ENCODE results near the gene ARHGAP10.
"Not testable (repeated sequence)": the region's sequence is repeated elsewhere in the genome, so short reads cannot be mapped to it uniquely, and the experiment has no call there.

ARHGAP10 gene

DNA sequence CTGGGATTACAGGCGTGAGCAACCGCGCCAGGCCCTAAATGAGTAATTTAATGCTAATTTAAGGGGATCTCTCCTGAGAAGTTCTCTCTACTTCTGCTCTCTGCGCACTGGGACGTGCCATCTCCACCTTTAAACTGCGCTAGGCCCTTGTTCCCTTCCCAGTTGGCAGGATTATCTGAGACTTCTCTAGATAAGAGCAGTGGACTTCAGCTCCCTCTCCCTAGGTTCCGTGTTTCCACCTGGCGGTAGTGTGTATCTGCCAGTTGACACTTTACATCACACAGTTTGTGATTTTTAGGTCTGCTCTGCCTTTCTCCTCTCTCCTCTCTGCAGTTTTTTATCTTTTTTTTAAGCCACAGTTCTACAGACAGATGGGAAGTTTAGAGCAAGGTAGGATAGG lies 40.2 kb downstream of the ARHGAP10 start:
- DNase-seq: no peak

DNA sequence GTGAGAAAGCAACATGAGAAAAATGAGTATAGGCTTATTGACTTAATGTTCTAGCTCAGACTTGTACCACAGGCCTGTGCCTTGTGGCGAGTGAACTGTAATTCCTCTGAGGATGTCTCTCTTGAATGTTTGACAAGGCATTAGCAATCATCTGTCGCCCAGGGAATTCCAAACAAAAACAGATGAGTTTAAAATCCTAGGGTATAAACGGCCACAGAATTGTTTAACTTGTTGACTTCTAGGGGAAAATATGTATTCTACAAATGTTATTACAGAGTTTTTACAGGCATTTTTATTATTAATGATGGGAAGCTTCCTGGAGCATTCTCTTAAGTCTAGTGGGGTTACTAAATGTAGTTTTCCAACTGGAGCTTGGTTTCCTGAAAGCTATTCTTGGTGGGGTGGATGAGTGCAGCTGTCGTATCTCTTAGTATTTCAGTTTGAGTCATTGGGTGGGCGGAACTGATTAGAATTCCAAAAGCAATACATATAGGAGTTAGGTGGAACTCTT lies 40.6 kb downstream of the ARHGAP10 start:
- no peak for DNase-seq

DNA sequence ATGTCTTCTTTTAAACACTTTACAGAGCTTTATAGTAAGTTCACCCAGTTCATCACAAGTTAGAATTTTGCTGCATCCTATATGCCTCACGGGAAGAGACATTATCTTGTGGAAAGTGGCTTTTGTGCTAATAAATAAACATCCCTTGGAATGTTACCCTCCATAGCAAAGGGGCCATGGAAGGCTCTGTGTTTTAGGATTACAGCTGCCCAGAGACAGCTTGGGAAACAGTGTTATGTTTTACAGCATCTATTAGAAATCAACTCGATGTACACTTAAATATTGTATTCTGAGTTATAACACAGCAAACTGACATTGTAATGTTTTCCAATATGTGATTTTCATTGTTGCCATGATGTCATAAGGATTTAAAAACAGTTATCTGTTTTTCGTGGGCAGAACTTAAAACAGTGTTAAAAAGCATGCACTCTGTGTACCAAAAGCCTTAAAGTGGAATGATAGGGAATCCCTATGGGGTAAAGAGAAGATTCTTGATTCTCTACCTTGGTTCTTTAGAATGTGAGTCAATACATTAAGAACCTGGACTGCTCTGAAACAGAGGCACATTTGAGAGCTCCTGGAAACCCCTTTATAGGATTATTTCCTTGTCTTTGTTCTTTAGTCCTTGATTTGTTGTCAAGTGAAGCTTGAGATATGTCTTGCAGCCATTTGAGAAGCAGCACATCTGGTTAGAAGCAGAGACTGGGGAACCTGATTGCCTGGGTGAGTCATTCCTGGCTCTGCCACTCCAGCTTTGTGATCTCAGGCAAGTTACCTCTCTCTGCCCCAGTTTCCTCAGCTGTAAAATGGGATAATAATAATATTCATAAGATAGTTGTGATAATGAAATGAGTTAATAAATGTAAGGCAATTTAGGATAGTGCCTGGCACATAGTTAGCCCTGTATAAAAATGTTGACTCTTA lies 41.6 kb downstream of the ARHGAP10 start:
- DNase-seq: no peak

DNA sequence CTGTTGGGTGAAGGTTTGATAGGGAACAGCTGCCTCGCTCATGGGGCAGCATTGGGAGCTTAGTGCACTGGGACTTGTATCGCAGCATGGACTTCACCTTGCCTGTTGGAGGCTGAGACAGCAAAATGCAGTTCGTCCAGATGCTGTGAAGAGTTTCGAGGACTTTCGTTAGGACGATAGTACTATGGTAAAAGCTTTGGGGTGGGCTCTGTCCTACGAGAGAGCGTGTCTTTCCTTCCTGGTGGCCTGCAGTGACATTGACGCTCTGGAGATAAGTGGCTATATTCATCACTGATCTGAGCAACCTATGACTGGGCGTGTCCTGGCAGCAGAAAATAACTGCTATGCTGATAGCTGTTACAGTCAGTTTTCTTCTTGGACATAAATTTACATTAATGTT lies 44.8 kb downstream of the ARHGAP10 start:
- no peak for DNase-seq

DNA sequence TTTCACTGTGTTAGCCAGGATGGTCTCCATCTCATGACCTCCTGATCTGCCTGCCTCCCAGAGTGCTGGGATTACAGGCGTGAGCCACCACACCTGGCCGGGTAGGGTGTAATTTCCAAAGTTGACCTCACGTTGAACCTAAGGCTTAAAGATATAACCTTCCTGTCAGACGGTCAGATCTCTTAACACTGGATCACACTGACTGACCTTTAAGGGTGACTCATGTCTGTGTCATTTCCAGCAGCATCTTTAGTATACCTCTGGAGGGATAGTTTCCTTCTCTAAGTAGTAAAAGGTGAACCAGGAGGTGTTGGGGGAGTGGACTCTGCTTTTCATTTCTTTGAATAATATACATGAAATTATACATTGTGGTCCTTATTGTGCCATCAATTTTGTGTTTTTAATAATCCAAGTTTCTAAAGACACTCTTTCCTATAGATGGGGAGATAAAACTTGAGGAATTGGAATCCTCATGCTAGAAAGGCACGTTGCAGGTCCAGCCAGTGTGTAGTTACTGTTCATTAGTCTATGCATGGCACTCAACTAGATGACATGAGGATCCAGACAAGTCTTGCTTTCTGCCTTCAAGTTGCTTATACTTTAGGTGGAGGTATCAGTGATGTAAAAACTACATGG lies 45.7 kb downstream of the ARHGAP10 start:
- DNase-seq: no peak

DNA sequence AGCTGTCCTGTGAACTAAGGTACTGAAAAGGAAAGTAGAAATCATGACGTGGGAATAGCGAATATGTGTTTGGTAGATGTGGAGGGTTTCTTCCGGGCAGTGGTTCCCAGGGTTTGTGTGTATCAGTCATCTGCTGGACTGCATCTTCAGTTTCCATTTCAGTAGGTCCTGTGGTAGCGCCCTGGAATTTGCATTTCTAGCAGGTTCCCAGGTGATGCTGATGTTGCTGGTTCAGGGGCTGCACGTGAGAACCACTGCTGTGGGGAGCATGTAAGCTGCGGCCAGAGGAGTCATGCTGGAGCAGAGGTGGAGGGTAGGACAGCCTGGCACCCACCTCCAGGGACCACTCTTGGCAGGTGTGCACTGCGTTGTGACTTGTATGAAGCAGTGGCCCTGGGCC lies 47.1 kb downstream of the ARHGAP10 start:
- DNase-seq: no peak

DNA sequence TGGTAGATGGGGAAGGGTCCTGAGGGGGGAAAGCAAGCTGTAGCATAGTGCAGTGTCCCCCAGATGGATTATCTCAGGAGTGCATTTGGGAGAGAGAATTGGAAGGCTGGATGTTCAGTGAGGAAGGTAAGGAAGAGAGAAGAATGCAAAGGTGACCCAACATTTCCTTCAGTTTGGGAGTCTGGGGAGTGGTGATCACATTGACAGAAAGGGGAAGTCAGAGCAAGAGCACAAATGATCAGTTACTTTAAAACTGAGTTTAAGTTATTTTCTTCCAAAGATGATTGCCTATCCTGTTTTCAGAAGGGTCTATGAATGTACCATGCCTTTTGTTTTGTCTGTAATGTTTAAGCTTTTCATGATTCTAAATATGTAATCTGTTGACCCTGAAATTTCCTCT lies 47.6 kb downstream of the ARHGAP10 start:
- DNase-seq: no peak

DNA sequence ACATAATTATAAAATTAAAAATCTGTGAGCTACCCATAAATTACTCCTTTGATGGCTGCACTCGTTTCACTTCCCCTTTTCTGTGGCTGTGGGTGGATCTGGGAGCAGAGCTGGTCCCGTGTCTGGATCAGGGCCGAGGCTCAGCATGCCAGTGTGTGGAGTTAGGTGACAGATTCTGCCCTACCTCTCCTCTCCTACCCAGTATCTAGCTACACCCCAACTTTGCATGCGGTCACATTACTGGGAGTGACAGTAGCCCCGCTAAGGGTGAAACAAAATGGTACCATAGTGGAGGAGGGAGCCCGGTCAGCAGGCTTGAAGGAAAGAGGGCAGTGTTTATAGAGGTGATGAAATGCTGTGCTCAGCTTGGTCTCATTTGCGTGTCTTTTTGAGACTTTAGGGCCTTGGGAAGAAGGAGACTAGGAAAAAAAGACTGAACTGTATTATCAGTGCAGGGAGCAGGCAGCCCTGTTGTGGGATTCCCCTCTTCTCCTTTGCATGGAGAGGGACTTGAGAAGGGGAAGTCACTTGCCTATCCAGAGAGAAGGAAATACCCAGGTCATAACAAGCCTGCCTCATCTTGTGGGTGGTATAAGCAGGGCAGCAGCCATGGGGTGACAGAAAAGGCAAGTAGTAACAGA lies 48.4 kb downstream of the ARHGAP10 start:
- no peak for DNase-seq

DNA sequence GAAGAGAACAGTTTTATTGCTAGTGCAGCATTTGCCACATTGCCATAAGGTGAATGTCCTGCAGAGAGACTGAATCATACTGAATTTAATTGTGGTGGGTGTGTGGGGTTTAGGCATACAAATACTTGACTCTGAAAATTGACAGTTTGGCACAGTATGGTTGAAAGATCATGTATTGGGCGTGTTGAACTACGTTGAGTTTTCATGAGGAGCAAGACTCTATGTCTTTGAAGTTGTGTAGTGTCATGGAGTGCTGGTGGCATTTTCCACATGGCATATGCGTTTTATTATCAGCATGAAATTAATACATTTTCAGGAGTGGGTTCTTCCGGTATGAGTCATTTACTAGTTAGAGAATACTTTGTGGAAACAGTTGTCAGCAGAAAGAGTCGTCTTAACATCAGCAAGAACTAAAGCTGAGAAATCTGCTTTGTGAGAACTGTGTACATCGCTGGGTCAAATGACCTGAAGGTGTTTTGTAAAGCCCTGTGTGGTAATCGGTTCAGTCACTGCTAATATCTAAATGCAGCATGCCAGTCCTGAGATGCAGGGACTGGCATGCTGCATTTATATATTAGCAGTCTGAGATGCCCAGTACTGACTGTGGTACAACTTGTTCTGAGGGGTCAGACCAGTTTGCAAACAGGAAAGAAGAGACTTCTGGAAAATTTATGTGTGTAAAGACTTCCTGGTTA lies 50.3 kb downstream of the ARHGAP10 start:
- no peak for DNase-seq

DNA sequence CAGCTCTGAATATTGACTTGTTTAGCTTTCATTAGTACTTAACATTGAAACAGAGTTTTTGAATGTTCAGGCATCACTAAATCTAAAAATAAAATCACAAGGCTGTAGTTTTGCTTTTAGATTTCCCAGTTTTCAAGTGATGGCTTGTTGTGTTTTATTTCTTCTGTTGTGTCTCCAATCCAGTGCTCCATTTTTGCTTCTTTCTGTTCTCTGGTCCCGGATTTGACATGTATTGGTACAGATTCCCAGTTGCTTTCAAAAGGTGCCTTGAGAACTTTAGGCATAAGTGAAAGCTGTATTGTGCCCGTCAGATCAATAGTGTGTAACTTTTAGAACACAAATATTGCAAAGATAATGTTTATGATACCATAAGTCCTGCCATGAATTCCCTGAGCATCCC lies 53.2 kb downstream of the ARHGAP10 start:
- no peak for DNase-seq

DNA sequence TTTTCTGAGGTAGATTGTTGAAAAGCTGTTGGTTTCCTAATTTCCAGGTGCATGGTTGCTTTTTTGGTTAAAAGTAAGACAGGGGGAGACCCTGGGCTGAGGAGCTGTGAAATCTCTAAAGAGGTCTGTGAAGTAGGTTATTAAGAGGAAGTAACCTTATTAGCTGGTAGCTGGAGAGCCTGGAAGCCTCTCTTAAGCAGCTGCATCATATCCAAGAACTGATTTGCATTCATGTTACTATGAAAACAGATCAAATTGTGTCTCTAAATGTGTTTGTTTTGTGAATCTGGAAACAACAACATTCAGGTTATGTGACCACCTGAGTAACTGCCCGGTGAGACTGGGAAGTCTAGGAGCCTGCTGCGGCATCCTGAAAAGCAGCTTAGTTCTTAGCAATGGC lies 54.1 kb downstream of the ARHGAP10 start:
- DNase-seq: no peak

DNA sequence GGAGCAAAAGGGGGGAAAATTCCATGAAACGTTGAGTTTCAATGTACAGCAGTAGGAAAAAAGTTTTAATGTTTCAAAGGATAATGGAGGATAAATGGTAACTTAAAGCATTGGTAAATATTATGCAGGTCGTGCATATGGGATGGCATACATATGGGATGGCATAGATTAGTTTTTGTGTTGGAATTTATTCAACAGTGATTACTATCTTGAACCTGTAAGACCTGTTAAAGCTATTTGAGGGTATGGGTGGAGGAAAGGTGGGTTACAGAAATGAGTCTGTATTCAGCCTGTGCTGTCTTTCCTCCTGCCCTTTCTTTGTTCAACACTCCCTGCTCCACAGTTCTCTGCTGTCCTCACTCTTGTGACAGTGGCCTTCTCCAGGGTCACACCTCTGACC lies 54.6 kb downstream of the ARHGAP10 start:
- no peak for DNase-seq

DNA sequence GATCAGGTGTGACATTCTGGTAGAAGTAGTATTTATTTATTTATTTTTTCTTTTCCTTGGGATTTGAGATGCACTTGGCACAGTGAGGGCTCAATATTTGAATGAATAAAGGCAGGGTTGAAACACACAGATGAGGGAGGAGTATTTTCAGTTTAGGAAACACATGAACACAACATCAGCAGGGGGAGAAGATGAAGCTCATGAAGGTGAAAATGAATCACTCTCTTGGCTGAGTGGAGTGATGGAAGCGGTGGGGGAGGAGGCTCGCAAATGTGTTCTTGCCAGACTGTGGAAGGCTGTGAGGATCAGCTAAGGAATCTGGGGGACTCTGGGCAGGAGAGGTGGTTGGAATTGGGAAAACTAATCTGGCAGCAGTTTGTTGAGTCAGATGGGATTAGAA lies 55.3 kb downstream of the ARHGAP10 start:
- no peak for DNase-seq

DNA sequence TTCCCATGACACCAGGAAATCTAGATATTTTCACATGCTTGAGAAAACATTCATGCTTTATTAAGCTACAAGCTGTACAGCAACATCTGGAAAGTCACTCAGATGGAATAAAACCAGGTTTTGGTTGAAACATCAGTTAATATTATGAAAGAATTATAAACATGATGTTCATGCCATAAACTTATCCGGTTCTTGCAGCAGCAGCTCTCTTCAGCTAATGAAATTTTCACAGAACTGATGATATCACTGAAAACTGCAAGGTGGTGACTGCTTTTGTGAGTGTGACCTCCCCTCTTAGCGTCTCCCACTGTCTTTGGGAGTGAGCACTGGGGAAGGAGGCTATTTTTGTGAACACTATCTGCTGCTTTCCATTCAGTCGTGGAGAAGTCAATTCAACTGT lies 56.9 kb downstream of the ARHGAP10 start:
- DNase-seq: no peak

DNA sequence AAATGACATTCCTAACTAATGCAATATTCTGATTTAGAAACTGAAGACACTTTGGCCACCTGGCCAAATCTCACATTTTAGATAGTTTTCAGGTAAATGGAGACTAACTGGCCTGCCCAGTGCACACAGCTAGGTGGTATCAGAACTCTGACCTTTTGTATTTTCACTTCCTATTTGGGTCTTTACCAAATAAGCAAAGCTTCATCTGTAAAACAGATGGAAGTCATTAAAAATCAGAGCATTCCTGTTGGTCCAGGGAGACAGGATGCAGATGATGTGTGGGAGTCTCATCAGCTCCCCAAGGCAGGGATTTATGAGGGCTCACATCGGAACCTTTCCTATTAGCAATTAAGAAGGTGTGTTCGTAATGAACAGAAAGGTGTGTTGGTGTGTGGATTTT lies 57.7 kb downstream of the ARHGAP10 start:
- no peak for DNase-seq

DNA sequence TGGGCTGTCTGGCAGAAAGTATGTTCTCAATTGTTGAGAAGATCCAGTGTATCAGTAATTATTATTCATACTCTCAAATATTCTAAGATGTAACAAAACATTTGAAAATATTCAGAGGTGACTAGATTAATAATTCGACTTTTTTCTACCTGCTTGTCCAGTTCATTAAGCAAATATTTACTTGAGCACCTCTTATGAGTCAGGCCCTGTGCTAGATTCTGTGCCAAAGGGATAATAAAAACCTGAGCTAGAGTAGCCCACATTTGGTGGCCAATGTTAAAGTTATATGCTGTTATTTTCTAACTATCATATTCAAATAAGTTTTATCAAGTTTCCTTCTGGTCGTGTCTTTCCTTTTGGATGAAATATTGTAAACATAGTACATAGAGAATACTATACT lies 58.5 kb downstream of the ARHGAP10 start:
- no peak for DNase-seq

DNA sequence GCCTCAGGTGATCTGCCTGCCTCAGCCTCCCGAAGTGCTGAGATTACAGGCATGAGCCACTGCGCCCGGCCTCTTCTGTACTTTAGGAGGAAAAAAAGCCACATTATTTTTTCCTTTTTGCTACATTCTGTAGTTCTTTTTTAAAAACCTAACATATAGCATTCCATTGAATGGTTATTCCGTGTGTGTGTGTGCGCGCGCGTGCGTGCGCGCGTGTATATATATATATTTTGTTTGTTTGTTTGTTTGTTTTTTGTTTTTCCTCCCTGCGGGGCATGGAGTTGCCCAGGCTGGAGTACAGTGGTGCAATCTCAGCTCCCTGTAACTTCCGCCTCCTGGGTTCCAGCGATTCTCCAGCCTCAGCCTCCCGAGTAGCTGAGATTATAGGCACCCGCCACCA lies 59.5 kb downstream of the ARHGAP10 start:
- no peak for DNase-seq

DNA sequence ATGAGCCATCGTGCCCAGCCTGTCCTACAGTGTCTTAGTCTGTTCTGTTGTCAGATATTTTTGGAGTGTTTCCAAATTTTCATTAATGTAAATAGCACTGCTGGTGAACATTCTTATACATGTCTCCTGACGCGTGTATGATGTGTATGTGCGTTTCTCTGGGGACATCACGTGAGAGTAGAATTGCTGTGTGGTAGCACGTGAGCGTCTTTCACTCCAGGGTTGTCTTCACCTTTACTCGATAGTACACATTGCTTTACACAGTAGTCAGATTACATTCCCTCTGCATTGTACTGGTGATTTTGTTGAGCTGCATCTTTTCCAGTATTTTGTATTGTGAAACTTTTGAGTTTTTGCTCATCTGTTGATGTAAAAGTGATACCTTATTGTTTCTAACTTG lies 60.0 kb downstream of the ARHGAP10 start:
- no peak for DNase-seq

DNA sequence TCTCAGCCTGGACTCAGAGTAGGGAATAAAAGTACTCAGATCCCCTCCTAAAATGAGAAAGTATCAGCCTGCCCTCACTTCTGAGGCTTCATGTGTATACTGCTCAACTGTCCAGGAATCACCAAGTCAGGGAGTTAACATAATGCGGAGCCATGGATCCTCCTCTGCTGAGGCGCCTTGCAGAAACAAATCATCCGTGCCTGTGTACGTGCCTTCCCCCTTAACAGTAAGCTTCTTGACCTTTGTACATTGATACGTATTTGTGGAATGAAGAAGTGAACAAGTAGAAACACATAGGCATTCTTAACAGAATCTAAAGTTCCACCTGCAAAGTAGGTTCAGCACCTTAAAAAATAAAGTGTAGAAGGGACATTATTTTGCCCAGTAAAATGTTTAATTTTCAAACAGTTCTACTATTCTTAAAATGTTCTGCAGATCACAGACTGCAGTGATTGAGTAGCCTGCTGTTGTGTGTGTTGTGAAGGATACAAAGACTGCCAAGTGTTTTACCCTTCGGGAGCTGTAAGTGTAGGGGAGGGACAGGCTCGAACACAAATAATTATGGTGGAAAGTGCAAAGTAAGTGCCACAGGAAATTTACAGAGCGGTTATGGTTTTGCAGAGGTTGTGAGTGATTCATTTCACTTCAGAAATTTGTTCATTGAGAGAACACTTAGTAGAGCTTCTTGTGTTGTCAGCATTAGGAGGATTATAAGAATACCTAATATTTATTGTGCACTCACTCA lies 61.9 kb downstream of the ARHGAP10 start:
- no peak for DNase-seq

DNA sequence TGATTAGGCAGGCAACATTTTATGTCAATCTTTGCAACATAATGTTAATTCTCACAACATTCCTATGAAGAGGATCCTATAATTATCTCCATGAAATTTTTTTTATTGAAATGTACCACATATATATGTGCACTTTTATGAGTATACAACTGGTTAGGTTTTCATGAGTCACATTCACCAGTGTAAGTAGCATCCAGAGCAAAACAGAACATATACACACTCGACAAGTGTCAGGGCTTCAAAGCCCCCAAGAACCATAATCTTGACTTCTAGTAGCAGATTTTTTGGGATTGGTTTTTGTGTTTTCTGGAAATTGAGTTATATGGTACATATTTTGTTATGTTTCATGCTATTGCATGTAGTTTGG lies 62.4 kb downstream of the ARHGAP10 start:
- no peak for DNase-seq

DNA sequence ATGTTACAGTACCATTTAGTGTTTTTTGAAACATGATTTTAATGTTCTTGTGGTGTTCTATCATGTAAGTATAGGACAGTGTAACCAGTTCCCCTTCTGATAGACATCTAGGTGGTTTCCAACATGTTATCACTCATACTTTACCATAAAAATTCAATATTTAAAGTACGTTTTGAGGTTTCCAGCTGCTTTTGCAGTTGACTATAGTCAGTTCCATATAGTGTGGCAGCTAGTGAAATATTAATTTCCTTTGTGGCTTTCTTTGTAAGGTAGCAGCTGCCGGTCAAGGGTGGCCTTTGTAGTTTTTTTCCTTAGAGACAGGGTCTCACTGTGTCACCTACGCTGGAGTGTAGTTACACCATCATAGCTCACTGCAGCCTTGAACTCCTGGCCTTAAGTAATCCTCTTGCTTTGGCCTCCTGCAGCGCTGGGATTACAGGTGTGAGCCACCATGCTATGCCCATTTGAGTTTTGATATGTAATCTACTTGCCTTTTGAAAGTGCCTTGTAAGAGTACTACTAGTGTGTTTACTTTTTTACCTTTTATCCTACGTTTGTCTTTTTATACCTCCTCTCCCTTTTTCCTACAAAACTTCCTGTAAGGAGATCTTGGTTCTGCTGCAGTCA lies 63.0 kb downstream of the ARHGAP10 start:
- DNase-seq: no peak

DNA sequence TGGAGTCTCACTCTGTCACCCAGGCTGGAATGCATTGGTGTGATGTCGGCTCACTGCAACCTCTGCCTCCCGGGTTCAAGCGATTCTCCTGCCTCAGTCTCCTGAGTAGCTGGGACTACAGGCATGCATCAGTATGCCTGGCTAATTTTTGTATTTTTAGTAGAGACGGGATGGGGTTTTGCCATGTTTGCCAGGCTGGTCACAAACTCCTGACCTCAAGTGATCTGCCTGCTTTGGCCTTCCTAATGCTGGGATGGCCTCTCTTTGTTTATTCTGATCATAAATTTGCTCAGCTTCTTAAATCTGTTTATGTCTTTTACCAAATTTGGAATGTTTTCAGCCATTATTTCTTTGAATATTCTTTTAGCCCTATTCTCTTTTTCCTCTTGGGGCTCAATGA lies 67.2 kb downstream of the ARHGAP10 start:
- not testable (repeated sequence) for DNase-seq
